Activated naive CD4-positive, alpha-beta T cell (primary cell): ENCODE results near the gene FASTK.
"Not testable (repeated sequence)": the region's sequence is repeated elsewhere in the genome, so short reads cannot be mapped to it uniquely, and the experiment has no call there.

Source experiments
- DNase-seq, 4 experiments: peaks; one replicate each; lab custom pipeline; 2025; lab: John Stamatoyannopoulos, UW

FASTK gene

DNA sequence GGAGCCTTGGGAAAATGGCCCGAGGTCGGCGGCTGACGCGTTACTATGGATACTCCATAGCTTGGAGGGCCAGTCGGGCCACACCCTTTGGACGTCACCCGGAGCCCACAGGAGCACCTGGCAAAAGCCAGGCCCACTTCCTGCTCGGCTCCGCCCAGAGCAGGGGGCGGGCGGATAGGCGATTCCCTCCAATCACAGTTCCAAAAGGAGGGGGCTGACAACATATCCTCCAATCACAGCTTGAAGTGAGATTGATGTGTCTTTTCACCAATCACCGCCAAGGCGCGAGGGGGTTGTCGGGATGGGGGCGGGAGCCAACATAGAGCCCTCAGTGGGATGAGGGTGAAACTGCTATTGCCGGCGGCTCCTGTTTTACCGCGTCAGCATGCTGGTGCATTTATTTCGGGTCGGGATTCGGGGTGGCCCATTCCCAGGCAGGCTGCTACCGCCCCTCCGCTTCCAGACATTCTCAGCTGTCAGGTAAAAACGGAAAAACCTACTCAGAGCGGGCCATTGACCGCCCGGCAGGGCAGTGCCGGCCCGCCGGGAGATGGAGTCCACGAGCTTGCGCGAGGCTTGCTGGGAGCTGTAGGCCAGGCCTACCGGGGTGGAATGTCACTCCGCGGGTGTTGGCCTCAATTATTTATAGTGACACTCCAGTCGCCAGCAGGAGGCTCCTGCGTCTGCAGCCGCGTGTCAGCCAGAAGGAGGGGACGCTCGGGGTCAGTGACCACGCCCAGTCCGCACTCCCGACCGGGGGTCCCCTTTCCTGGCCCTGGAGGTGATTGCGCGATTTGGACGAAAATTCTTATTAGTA is 52.3 kb downstream of the FASTK start, which contains the start of gene ABCB8:
Gene ABCB8 (plus strand): TSS at position 320 of the 817 bp plus-strand sequence. CDS start 66 bp downstream, at position 386.
- DNase-seq = peak; percentile 88 to 95 (median 92)

DNA sequence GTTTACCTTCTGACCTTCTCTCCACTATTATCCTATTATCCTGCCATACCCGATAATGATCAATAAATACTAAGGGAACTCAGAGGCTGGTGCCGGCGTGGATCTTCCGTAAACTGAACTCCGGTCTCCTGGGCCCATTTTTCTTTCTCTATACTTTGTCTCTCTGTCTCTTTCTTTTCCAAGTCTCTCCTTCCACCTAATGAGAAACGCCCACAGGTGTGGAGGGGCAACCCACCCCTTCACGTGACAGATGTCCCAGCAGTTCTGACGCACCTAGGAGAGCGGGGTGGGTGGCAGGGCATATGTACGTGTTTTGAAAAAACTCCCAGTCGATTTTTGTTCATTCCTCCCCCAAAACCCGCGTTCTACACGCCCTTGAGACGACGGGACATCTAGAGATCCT is 52.9 kb downstream of the FASTK start:
- DNase-seq = not testable (repeated sequence)

GRCh38 chr7:151026771-151027727 is 53.6 kb downstream of the FASTK start:
- not testable (repeated sequence) for DNase-seq
